ENCODE measurements around the gene SERPINB6.
"Not testable (repeated sequence)": the region's sequence is repeated elsewhere in the genome, so short reads cannot be mapped to it uniquely, and the experiment has no call there.

Gene SERPINB6

DNA sequence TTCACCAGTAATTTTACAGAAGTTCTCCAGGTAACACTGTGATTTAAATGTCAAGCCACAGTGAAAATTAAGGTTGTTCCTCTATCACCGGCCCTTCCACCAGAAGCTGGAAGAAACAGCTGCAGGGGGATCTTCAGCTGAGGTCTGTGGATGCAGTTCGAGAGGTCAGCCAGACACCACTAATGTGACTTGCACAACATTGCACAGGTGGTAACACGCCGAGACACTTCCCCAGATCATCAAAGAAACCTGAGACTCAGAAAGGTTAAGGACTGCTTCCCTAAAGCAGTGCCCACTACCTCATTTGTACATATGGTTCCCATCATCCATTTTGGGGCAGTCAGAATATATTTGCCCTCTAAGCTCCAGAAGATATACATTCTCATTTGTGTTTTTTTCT, 60.2 kb downstream of the SERPINB6 start:
- no peak for DNase-seq (ENCODE audit: low read depth)

DNA sequence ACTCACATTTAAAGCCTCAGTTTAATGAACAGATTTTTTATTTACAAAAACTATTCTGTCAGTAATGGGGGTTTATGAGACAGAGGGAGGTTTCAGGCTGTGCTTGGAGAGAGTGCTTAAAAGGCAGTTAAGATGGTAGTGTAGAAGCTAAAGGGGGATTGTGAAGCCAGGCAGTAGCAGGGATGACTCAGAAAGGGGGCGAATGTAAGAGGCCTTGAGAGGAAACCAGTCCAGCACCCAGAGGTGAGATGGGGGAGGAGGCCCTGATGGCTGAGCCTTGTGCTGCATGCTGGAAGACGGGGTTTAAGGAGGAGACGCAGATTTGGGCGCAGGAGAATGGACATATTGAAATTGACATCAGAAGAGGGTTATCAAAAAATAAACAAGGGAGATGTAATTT, 61.6 kb downstream of the SERPINB6 start:
- DNase-seq (ENCODE audit: low read depth), result no peak

DNA sequence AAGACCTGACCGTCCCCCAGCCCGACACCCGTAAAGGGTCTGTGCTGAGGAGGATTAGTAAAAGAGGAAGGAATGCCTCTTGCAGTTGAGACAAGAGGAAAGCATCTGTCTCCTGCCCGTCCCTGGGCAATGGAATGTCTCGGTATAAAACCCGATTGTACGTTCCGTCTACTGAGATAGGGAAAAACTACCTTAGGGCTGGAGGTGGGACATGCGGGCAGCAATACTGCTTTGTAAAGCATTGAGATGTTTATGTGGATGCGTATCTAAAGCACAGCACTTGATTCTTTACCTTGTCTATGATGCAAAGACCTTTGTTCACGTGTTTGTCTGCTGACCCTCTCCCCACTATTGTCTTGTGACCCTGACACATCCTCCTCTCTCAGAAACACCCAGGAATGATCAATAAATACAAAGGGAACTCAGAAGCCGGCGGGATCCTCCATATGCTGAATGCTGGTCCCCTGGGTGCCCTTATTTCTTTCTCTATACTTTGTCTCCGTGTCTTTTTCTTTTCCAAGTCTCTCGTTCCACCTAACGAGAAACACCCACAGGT, 62.2 kb downstream of the SERPINB6 start:
- not testable (repeated sequence) for DNase-seq (ENCODE audit: low read depth)

DNA sequence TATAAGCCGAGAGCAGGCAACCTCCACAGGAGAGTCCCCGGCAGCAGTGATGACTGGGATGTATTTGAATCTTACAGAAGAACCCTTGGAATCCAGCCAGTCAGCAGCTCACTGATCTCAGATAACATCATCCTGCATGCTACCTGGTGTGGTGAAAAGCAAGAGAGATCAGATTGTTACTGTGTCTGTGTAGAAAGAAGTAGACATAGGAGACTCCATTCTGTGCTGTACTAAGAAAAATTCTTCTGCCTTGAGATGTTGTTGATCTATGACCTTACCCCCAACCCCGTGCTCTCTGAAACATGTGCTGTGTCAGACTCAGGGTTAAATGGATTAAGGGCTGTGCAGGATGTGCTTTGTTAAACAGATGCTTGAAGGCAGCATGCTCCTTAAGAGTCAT, 62.9 kb downstream of the SERPINB6 start:
- not testable (repeated sequence) for DNase-seq (ENCODE audit: low read depth)

DNA sequence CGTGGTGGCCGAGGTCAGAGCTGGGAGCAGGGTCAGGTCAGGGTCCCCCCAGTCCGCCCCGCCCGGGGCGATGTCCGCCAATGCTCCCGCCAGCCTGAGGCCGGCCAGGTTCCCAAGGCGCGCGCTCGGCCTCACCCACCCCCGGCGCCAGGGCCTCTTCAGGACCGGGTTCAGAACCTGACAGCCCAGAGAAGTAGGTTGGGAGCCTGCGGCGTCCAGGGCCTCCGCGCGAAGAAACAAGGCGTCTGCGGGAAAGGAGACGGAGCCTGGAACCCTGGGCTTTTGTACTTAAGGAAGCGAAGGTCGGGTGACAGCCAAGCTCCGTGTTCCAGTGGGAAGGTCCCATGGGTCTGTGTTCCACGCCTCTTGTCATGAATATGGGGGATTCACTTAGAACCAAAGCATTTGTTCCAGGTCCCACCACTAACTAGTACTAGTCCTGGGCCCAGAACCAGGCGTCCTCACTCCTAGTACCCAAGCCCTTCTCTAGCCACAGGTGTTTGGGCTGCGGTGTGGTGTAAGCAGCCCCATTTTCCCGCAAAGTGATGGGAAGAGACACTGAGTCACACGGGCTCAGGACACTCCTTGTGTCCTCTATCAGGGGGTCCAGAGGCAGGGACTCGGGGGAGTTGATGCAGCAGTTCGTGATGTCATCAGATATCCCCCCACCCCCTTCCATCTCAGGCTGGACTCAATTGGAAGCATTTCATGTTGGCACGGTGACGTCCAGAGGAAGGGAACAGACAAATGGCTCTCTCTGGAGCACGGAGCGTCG, 67.8 kb downstream of the SERPINB6 start:
- DNase-seq (ENCODE audit: low read depth), result not testable (repeated sequence)

DNA sequence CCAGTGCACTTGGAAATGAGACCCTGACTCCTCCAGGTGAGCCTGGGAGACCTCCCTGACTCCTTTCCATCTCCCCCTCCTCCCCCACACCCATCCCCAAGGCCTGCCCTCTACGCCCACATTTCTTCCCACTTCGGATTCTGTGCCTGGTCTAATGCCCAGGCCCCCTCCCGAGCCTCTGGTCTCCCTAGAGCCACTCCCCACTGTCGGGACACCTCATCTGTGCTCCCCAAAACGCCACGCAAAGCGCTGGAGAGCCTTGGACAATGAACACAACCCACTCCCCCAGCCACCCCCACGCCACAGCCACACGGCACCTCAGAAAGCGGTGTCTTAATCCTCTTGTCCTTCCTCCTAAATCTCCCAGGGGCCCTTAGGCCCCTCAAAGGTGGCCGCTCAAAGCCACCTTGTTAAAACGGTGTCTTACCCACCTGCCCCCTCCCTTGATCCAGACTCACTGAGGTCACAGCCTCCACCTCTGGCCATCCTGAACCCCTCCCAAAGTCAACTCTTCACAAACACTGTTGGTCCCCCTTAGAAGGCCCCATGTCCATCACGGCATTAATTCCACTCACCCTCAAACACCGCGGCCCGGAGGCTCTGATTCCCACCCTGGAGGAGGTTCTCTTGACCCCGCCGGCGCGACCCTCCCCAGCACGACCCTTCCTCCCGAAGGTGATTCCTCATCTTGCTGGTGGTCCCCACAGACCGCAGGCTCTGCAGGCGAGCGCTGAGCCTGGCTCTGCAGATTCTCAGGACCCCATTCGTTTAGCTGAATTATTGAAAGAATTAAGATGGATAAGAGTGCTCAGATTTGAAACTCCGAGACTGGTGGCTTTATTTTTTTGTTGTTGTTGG, 69.5 kb downstream of the SERPINB6 start:
- DNase-seq (ENCODE audit: low read depth), result not testable (repeated sequence)

DNA sequence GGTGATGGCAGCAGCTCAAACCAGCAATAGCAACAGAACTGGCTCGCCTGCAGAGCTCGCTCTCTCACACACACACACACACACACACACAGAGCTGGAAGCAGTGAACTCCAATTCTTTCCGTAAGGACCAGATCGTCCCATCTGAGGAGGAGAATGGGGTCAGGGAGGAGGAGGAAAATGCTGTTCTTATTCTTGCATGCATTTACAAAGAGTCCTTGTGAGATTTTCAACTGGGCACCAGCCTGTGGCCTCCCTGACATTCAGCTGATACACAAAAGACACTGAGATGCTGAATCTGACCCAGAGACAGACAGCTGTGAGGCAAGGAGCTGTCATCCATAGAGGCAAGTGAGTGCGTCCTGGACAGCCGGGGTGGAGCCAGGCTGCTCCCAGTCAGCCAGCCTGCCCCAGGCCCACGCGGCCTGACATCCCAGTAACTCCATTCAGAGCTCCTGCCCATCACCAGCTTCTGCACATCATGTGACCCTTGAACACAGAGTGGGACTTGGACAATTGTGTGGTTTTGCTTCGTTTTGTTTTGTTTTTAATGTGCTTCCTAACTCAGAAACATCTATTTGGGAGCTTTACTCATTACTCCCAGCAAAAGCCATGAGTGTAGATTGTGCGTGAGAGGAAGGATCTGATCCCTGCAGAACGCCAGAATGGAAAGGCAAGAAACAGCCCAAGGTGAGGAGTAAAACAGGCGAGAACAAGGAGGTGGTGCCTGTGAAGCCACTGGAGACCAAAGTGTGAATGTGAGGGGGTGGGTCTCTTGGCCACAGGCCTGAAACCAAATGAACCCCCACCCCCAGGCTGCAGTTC, 70.3 kb downstream of the SERPINB6 start:
- DNase-seq (ENCODE audit: low read depth), result no peak

DNA sequence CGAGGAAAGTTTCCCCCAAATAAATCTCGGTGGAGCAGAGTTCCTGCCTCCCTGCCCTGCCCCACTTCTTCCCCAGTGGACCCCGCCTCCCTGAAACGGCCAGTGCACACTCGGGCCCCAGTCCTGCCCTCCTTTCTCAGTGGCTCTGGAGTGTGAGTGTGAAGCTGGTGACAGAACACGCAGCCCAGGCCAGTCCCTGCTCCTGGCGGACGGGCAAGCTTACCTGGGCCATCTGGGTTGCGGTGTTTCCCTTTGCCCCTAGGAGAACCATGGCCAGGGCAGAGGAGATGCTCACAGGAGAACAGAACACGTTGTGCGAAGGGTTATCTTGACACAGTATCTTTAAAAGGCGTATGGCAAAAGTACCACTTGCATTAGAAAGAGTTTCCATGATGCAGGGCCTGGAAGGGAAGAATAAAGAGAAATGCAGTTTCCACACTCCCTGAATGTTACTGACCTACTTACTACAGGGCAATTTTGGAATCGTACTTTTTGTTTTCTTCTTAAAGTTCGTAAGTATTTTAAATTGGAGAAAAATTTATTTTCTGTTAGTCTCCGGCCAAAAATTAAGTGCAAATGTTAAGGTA, 71.1 kb downstream of the SERPINB6 start:
- no peak for DNase-seq (ENCODE audit: low read depth)

DNA sequence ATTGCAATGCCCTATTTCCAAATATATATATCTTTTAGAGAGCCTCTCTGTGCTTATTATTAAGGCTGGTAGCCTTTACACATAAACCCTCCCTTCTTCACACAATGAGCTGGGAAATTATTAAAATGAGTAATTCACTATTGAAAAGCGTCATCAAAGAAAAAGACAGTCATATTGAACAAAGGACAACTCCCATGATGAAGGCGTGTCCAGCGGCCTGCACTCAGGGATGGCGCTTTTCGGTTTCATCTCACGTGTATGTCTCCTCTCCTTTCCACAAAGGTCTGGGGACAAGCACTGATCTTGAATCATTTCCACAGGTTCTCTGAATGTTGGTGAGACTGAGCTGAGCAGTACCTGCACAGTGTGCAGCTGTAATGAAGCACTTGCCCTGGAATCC, 71.8 kb downstream of the SERPINB6 start:
- DNase-seq (ENCODE audit: low read depth), result no peak
